ENCODE results near the gene SNX33.

- TF ChIP-seq JUNB (IDR thresholded peaks at IDR 0.05; ENCODE audit: unreplicated experiment) (no peak), POLR2AphosphoS5 (IDR thresholded peaks at IDR 0.05; ENCODE audit: low read depth) (no peak)
These were observed 56.5 kb downstream of the SNX33 start for GRCh38 chr15:75704263-75704615.
